Limb (tissue), 2 donors: Measurements from ENCODE around the gene CARMIL1.

Source experiments
- DNase-seq, 2 donors: peaks; one replicate each; pipeline ENCODE4 v3.0.0-alpha.2; 2016; ENCODE audit errors: extremely low spot score in 2 of 2

CARMIL1 gene

DNA sequence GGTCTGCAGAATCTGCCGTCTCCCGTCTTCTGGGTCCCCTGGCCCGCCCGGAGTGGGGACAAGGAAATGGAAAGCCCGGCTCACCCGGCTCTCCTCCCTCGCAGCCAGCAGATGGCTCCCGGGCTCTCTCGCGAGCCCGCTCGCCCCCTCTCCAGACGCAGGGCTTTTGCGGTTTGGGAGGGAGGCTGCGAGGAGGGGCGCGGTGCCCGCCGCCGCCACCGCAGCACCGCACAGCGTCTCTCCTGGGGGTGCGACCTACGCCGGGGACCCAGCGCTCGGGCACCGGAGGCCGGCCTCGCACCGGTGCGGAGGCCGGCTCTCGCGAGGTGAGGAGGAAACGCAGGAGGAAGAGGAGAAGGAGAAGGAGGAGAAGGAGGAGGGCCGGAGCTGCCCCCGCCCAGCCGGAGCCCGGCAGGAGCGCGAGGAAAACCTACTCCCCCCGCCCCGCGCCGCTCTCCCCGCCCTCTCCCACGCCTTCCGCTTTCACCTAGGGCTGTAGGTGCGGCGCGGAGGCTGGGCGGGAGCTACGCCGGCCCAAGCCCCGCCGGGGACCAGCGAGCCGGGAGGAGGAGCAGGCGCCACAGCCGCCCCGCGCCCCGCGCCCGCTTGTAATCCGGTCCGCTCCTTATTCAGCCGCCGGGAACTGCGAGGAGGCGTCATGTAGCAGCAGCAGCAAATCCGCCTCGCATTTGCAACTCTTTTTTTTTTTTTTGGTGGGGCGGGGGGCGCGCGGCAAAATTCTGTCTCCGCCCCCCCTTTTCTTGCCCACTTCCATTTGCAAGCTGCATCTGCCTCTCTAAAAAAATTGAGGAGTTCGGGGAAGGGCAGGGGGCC, at the start of gene CARMIL1:
CARMIL1 (plus strand) TSS at position 461 of the 834 bp plus-strand sequence. CDS start 422 bp downstream, outside the sequence.
- peak; percentile 80 to 87 for DNase-seq

DNA sequence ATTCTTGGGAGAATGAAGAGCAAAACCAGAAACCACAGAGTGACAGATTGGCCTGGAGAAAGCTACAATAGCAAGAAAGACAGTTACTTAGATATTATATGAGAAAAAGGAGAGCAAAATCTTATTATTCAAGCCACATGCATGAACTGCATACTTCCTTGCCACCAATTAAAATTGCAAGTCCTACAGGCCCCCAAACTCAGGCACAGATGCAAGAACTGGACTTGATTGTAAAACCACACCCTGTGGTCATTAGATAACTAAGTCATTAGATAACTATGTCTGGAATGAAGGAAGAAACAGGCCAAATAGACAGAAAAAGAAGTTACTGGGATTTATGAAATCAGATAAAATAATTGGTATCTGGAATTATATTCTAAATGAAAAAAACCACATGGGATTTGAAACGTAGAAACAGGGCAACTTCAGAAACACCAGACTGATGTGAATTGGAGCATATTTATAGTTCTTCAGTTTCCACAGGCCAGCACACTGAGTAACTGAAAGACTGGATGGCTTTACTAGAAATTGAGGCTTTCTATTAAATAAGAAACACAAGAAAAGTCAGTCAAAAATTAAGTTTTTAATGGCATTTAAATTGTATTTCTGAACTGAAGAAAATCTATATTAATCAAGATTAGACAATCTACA, 49.4 kb upstream of the CARMIL1 start:
- no peak for DNase-seq

DNA sequence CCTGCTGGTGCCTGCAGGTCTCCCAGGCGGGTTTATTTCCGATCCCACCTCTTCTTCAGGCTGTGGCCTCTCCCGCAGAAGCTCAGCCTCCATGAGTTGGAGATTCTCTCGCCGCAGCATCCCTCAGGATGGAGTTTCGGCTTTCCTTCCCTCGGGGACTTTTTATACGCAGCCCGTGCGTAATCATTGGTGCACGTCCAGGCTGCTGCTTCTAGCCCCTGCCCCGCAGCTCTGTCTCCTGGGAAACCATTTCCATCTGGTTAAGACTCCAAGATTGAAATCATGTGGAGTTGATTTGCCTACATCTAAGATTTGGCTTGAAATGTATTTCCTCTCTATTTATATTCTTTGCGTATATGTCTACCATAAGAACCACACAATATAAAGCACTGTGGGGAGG, 46.7 kb upstream of the CARMIL1 start:
- peak; percentile 54 to 76 for DNase-seq

DNA sequence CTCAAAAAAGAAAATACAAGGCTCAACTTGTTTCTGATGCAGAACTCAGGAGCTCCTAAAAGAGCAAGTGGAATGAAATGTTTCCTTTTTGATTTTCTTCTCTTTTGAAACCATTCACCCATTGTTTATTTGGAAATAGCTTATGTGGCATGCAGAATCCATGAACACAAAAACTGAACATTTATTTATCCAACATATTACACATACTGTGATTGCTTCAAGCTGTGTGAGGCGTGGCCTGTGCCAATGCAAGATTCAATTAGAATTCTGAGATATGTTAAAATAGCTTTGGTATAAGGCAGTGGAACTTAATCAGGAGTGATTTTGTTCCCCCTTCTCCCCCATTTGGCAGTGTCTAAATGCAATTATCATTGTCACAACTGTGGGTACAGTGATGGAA, 45.9 kb upstream of the CARMIL1 start:
- DNase-seq: no peak

DNA sequence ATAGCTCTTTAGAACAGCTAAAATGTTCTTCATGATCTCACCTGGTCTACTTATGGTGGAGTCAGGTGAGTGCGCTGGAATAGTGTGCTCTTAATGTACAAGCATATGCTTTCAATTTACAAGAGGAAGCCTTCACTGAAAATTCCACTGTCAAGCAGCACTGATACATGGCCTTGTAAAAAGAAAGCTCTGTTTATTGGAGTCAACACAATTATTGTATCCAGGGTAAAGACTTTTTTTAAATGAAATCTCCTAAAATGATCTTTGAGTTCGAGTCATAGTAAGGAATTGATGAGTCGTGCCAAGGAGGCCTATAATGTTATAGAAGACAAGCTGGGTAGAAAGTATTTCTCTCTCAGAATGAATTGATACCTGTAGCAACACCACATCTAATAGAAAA, 41.6 kb upstream of the CARMIL1 start:
- no peak for DNase-seq

DNA sequence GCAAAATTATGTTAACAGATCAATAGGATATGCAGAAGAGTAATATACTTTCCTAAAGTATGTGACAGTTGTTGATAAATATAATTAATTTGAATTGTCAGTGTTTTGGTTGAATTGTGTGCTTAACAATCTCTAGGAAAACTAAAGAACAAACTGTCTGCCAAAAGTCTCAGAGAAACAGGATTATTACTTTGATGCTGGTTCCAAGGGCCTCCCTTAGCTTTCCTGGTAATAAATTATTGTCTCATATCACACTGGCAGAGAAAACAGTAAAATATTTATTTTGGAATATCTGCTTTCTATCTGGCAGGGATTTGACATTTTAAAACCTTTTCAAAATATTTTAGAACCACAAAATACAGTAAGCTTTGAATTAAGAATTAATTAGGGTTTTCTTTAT, 40.1 kb upstream of the CARMIL1 start:
- no peak for DNase-seq

DNA sequence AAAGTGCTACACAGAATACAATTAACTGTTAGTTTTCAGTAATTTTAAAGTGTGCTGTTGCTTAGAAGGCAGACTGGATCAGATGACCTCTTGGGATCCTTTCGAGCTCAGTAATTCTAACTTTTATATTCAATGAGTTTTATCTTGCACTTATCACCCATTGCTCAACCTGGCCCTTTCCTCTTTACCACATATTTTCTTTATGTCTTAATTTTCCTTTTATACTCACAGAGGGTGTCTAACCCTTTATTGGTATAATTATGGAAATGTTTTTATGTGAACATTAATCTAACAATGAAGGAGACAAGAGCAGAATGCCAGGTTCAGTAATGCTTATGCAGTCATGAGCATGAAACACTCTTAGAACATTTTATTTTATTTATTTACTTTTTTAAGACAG, 39.7 kb upstream of the CARMIL1 start:
- DNase-seq: no peak

DNA sequence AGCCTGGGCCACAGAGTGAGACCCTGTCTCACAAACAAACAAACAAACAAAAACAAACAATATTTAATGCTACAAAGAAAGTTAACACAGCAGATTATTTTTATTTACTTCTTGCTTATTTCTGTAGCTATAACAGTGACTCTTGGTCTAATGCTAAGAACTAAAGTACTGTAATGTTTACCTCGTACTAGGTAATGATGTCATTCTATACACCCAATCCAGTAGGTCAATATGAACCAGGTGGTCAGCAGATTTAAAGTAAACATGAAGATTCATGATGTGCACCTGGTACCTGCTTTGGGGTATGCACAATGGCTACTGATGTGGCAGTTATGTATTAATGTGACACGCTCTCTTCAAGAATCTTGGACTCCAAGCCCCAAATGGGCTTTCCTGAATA, 36.6 kb upstream of the CARMIL1 start:
- DNase-seq: no peak

DNA sequence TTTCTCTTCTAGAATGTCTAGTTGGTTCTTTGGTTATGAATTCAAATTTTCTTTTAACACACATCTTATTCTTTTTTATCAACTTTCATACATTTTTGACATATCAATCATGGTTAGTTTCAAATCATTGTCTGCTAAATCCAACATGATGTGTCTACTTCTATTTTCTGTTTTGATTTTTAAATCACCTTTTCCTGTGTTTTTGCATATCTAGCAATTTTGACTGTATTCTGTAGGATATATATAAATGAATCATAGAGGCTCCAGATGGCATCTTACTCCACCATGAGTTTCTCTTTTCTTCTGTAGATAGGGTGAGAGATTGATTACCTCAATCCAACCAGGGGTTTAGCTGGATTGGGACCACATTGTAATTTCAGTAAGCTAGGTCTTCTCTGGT, 34.3 kb upstream of the CARMIL1 start:
- no peak for DNase-seq

DNA sequence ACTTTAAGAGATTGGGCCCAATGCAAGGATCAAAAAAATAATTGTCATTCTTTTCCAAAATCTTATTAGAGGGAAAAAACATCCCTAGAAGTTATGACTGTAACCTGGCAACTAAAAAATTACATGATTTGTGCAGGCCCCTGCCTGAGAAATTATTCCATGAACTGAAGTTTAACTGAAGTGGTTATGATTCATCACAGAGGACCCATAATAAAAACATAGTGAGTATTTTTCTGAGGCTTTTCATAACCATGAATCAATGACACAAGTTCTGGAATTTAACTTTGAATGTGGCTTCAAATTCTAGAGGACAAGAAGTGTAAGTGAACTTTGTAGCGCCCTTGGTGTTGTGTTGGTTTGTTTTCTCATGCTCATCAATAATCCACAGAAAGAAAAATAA, 31.1 kb upstream of the CARMIL1 start:
- DNase-seq: no peak

DNA sequence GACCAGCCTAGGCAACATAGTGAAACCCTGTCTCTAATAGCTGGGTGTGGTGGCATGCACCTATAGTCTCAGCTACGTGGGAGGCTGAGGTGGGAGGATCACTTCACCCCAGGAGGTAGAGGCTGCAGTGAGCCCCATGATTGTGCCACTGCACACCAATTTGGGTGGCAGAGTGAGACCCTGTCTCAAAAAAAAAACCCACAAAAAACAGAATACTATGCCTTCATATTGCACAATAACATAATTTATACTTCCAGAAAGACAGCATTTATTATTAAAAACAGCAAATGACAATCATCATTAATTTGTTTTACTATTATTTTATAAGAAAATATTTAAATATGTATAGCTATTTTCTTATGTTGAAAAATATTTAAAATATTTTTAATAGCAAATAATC, 30.0 kb upstream of the CARMIL1 start:
- DNase-seq: no peak

DNA sequence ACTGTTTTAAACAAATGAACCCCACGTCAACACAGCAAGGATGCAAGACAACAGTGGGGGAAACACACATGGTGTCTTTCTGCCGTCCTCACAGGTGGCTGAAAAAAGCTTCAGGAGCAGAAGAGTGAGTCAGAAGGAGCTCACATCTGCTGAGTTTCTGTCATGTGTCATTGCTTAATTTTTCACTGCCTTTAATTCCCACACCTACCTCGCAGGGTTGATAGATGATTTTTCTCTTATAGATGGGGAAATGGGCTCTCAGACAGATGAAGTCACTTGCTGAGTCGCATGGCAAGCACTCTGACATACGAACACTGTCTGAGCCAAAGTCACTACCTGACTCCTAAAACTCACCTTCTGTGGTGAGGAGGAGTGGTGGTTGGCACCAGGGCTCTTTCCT, 28.3 kb upstream of the CARMIL1 start:
- DNase-seq: no peak

DNA sequence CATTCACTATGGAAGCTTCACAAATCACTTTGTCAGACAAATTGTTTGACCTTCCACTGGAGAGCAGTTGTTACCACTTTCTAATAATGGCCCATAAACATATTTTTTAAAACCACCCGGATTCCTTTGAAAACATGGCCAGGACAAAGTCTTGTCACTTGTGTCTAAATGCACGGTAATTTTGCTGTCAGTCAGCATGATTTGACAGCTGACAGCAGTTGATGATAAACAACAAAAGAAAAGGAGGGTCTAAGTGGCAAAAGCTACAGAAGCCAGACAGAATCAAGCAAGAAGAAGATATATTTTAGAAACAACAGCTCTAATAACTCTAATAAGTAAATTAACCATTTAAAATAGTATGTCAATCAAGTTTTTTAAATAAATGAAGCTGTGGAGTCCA, 27.7 kb upstream of the CARMIL1 start:
- DNase-seq: no peak

DNA sequence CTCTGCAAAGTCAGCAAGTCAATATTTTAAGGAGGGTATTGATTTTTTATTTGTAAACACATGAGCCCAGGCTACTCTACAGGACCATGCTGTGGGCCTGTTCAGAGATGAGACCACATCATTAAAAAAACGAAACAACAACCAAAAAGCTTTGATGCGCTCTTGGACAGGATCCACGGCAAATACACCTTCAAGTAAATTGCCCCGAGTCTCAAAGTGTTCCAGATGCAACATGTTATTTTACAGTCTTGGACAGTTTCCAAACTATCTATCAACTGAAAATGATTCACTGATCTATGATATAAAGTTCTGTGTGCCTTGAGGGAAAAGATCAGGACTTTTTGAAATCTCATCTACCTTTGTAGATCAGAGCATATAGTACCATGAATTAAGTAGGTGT, 25.8 kb upstream of the CARMIL1 start:
- DNase-seq: no peak

DNA sequence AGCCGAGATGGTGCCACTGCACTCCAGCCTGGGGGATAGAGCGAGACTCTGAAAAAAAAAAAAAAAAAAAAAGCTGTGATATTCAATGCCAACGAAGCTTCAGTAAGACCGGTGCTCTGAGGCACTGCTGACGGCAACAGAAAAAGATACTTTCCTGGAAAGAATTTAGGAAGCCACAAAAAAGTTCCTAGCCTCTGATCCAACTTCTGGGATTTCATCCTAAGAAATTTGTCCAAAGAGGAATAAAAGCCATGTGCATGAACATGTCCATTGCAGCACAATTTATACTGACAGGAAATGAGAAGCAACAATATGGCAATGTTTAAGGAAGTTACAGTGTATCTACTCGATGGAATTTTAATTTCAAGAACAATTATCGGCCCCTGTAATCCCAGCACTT, 24.5 kb upstream of the CARMIL1 start:
- DNase-seq: no peak

DNA sequence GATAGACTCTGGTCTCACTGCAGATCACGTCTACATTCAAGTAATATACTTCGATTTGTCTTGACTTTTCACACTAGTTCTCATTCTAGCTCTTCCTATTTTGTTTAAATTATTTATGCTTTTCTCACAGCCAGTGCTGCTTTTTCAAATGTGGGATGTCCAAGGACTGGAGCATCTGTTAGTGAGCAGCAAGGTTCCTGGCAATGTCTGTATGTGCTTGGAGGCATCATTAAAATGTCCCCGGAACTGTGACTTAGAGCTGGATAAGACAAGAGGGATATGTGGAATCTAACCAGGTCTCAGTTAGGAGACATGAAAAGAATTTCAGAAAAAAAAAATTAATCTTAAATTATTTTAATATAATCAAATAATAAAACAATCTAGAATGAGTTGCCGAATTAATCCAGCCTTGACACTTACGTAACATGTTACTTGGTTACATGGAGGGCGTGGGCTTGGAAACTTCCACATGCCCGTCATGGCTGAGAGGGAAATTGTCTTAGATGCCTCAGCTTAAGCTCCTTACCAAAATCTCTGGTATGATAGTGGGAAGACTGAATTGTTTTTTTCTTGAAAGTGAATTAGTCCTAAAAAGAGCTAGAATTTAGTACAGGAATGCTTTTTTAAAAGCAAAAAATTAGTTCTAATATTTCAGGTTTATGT, 21.4 kb upstream of the CARMIL1 start:
- no peak for DNase-seq

DNA sequence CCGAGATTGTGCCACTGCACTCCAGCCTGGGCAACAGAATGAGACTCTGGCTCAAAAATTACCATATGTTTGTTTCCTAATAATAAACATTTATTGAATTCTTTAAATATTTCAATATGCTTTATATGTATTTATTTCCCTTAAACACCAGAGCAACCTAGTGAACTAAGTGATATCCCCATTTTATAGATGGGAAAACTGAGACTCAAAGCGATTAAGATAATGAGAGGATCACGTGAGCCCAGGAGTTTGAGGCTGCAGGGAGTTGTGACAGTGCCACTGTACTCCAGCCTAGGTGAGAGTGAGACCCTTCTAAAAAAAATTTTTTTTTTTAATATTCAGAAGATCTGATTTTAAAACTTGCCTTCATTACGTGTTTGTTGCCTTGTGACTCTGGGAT, 19.4 kb upstream of the CARMIL1 start:
- DNase-seq: no peak

DNA sequence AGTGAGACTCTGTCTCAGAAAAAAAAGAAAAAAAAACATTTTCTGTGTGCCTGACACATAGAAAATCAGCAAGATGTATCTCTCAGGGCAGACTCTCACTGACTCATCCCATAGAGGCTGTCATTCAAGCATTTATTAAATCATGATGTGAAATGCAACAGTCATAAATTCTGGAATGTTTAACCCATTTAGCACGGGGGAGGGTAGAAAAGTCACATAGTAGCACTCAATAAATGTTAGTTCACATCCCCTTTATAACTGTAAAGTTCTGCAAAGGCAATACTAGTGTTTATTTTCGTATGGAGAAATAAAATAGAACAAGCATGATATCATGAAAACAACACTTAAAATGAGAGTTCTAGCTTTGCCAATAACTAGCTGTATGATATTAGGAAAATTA, 15.5 kb upstream of the CARMIL1 start:
- DNase-seq: no peak

DNA sequence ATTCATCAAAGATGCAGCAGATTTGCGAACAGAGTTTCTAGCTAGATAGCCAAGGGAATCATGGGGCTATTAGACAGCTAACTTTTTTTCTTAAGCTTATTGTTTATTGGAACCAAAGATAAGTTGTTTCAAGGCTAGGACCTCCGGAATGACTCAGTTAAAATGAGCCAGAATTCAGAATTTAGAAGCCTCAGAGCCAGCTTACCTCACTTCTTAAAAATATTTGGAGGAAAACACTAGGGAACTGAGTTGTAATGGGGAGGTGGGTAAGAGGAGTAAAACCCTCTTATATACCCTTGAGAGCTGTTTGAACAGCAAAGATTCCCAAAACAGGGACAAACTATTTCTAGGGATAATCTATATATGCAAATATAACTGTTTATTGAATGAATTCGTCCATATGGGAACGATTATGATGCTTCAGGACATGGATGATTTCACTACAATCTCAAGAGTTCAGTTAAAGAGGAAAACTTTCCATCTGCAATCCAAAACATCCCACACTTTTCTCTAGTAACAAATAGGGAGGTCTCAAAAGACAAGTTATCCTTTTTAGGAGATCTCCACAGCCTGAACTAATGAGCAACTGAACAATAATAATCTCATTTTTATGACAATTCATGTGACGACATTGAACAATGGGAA, 12.6 kb upstream of the CARMIL1 start:
- DNase-seq: peak in 1 of 2 donors; percentile 68

DNA sequence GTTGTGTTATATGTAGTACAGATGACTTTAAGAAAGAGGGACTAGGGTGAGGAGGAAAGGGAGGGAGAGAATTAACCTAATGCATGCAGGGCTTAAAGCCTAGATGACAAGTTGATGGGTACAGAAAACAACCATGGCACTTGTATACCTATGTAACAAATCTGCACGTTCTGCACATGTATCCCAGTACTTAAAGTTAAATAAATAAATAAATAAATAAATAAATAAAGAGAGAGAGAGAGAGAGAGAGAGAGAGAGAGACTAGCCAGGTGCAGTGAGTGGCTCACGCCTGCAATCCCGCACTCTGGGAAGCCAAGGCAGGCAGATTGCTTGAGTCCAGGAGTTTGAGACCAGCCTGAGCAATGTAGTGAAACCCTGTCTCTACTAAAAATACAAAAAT, 11.5 kb upstream of the CARMIL1 start:
- no peak for DNase-seq

DNA sequence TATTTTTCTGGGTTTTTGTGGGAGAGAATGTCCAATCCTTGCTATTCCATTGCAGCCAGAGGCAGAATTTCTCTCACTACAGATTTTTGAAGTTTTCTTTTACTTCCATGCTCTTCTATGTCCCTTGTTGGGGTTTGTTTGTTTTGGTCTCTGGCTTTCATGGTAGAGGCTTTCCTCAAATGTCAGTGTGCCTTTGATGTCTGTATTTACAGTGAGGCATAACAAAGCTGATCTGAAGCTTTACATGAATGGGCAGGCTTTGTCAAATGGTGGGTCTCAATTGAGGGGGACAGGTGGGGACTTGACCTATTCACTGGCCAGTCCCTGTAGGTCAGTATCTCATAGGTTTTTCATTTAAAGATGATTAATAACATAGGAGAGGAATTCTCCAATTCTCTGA, 8.6 kb upstream of the CARMIL1 start:
- DNase-seq: no peak

DNA sequence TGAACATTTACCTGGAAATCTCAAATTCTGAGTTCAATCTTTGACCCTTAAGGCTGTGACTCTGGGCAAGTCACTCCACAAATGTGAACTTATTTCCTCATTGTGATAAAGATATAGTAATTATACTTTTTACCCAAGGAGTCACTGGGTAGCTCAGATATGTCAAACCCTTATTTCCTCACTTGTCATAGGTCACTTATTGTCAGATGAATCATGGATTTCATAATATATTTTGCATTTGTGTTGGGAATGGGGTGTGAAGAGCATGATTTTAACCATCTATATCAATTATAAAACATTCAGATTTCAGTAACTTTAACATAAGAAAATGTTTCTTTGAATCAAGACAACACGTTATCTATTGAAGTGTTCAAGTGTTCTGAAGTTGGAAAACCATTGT, 3.7 kb upstream of the CARMIL1 start:
- DNase-seq: no peak
